Measurements from ENCODE around the gene TBC1D2.

The TBC1D2 gene

GRCh38 chr9:98219794-98220370, 35.6 kb downstream of the TBC1D2 start:
- no peak overlapping the region for H3K4me3 ChIP-seq (ENCODE audit: low read length)
- DNase-seq (ENCODE audit: low read depth): no peak
- no peak for TF ChIP-seq CTCF (IDR thresholded peaks at IDR 0.05; ENCODE audit: insufficient read depth, low read depth, low read length, missing control alignments)

- DNase-seq (ENCODE audit: low read depth): peak; percentile 76
- H3K4me3 ChIP-seq (ENCODE audit: low read length): no peak overlapping the region
- TF ChIP-seq CTCF (IDR thresholded peaks at IDR 0.05; ENCODE audit: insufficient read depth, low read depth, low read length, missing control alignments): no peak
Measured at GRCh38 chr9:98219364-98219716, 36.1 kb downstream of the TBC1D2 start.

GRCh38 chr9:98218562-98219363, 36.7 kb downstream of the TBC1D2 start:
- H3K4me3 ChIP-seq (ENCODE audit: low read length): no peak overlapping the region
- DNase-seq (ENCODE audit: low read depth): peak; percentile 43
- no peak for TF ChIP-seq CTCF (IDR thresholded peaks at IDR 0.05; ENCODE audit: insufficient read depth, low read depth, low read length, missing control alignments)

GRCh38 chr9:98217255-98217654, 38.2 kb downstream of the TBC1D2 start:
- no peak for DNase-seq (ENCODE audit: low read depth)
- H3K4me3 ChIP-seq (ENCODE audit: low read length): no peak overlapping the region
- TF ChIP-seq CTCF (IDR thresholded peaks at IDR 0.05; ENCODE audit: insufficient read depth, low read depth, low read length, missing control alignments): no peak

- no peak for DNase-seq (ENCODE audit: low read depth)
- H3K4me3 ChIP-seq (ENCODE audit: low read length): no peak overlapping the region
- TF ChIP-seq CTCF (IDR thresholded peaks at IDR 0.05; ENCODE audit: insufficient read depth, low read depth, low read length, missing control alignments): no peak
Measured at GRCh38 chr9:98216391-98216790, 39.1 kb downstream of the TBC1D2 start.

GRCh38 chr9:98215821-98216220, 39.6 kb downstream of the TBC1D2 start:
- no peak overlapping the region for H3K4me3 ChIP-seq (ENCODE audit: low read length)
- no peak for DNase-seq (ENCODE audit: low read depth)
- peak; percentile 49 for TF ChIP-seq CTCF (IDR thresholded peaks at IDR 0.05; ENCODE audit: insufficient read depth, low read depth, low read length, missing control alignments)

- DNase-seq (ENCODE audit: low read depth): no peak
- H3K4me3 ChIP-seq (ENCODE audit: low read length): no peak overlapping the region
- TF ChIP-seq CTCF (IDR thresholded peaks at IDR 0.05; ENCODE audit: insufficient read depth, low read depth, low read length, missing control alignments): no peak
Measured at GRCh38 chr9:98215271-98215670, 40.2 kb downstream of the TBC1D2 start.

Measured in epithelial cell of esophagus (primary cell).